Stimulated activated naive CD8-positive, alpha-beta T cell treated with anti-CD3 and anti-CD28 coated beads, Interleukin-15, Interleukin-2, amounts not matched to agents 100 U/mL and 50 U/mL, for 24 hours (primary cell): ENCODE data around the gene ZMYM4.
"Not testable (repeated sequence)": the region's sequence is repeated elsewhere in the genome, so short reads cannot be mapped to it uniquely, and the experiment has no call there.

Experiments
- ATAC-seq: fragments of 150-1000 bp; cut with Tn5 transposase; one replicate; pipeline ENCODE4 v1.10.0; 2021
- DNase-seq: peaks from one replicate; pipeline ENCODE4 v3.0.0; 2021

Gene ZMYM4

DNA sequence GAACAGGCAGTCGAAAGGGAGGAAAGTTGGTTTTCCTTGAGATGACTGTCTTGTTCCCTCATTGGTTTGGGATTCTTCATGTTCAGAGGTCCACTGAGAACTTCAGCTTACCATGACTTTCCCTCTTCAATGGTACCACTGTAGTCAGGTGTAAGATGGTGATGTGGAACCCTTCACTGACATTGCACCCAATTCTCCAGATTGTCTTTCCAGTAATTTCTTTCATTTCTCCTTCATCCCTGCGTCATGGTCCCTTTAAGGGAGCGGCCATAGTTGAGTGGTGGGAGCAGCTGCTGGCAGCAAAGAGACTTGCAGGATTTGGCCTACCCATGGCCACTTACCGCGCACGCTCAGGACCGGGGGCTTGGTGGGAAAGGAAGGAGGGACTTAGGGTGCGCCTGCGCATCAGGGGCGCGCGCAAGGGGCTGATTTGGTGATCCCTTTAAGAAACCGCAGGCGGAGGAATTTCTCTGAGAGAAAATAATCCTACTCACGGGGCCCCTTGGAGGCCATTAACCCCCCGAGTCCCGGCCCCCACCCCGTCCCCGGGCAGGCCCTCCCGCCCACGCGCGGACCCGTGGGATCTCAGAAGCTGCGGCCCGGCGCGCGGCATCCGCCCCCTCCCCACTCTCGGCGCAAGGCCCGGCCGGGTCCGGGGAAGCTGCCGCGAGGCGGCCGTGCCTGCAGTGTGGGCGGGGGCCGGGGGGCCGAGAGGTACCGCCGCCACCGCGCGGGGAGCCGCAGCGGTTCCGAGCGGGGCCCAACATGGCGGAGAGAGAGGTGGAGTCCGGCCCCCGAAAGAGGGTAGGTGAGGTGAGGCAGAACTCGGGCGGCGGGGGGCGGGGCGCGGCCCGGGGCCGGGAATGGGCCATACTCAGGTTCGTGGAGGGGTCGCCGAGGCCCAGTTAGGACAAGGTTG is at the start of gene ZMYM4:
ZMYM4 (plus strand) TSS at position 428 of the 919 bp plus-strand sequence; CDS start at position 766, 338 bp downstream.
- peak; percentile 97 for ATAC-seq
- peak; percentile 90 for DNase-seq

DNA sequence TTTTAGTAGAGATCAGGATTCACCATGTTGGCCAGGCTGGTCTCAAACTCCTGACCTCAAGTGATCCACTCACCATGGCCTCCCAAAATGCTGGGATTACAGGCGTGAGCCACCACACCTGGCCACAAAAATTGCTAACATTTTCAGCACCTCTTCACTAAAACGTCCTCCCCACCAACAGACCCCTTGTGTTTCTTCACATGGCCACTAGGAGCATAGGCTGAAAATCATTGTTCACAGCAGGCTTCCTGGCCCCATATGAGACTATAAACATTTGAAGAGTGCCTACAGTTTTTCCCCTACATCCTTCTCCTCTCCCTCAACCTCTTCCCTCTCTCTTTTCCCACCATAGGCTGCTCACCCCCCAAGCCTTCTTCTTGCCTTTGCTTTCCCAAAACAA is 47.5 kb upstream of the ZMYM4 start:
- ATAC-seq = no peak
- DNase-seq = no peak

DNA sequence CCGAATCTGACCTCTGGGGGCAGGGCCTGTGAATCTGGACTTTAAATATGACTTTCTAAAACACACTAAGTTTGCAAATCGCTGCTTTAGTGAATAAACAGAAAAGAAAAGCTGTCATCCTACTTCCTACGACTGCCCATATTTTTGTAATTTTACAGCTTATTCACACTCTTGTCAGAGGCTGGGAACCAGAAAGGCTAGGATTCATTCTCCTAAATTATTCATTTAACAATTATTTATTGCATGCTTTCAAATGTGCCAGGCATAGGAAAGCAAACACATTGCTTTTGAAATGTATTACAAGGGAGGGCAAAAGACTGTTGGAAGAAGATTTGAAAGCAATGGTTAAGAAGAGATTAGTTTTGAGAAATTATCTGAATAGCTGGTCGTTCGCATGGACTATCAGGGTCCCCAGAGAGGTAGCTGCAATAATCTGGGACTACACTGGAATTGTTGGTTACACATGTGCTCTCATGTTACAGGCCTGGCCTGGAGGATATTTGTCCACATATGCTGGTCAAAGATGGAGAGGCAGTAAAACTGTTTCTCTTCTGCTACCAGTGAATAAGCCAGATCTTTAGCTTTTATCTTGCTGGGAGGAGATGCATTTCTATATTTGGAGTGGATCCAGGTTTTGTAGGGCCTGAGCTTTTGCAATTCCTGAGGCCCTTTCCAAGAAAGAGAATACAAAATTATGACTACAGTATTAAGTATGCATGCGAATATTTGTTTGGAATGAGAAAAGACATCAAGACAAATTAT is 46.0 kb upstream of the ZMYM4 start:
- no peak for ATAC-seq
- no peak for DNase-seq

DNA sequence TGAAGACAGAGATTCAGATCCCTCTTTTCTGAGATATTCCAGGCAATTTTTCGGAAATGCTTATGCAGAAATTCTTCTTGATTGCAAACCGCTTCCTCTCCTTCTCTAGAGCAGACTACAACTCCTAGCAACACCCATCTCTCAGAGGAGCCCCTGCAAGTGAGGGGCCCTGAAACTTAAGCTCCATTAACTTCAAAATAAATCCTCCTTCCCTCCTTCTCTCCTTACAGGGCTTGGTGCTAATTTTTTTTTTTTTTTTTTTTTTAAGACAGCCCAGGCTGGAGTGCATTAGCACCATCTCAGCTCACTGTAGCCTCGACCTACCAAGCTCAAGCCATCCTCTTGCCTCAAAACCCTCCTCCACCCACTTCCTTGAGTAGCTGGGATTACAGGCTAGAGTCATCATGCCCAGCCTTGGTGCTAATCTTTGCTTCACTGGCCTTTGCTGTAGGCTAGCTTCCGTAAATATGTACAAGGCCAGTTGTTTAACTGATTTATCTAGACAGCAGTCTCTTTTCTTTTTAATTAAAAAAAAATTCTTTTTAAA is 45.4 kb upstream of the ZMYM4 start:
- ATAC-seq = no peak

GRCh38 chr1:35226546-35226945 is 42.0 kb upstream of the ZMYM4 start:
- DNase-seq = no peak
- no peak for ATAC-seq

More for the DNA sequence above, 45.4 kb upstream of the ZMYM4 start:
- no peak for DNase-seq

DNA sequence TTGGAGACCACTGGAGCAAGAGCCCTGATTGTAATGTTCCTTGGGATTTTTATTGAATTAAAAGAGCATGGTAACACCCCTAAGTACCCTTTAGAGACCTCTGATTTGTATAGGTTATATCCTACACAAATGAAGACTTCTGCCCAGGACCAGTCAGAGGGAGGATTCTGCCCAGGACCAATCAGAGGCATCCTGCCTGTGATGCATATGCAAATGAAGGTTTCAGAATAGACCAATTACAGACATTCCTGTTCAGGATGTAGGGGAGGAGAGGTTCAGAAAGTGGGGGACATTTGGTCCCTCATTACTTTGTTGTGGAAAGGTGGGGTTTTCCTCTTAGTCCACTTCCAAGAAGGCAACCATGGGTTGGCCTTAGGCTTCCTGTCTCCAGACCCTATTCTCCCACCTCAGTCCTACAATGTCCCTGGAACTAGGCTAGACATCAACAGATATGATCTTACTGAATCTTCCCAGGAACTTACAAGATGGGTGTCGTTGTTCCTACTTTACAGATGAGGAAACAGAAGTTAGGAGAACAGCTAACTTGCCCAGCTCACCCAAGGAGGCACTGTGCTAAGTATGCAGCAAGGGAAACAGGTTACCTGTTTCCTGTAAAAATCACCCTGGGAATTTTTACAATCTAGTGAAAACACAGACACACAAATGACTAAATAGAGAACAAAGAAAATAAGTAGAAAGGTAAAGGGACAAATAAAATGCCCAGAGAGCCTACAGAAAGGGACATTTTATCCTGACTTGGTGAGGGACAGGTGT is 38.7 kb upstream of the ZMYM4 start:
- peak; percentile 19 for ATAC-seq
- no peak for DNase-seq

DNA sequence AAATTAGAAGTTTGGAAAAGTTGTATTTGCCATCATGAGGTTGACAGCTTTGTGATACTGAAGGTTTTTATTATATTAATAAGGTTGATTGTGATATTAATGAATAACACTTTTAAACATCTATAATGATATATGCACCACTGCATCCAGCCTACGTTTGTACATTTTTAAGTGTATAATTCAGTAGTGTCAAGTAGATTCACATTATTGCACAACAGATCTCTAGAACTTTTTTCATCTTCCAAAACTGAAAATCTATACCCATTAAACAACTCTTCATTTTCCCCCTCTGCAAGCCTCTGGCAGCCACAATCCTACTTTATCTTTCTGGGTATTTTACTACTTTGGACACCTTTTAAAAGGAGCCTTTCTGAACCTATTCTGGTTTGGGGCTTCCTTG is 37.2 kb upstream of the ZMYM4 start:
- DNase-seq (no peak), ATAC-seq (no peak)

DNA sequence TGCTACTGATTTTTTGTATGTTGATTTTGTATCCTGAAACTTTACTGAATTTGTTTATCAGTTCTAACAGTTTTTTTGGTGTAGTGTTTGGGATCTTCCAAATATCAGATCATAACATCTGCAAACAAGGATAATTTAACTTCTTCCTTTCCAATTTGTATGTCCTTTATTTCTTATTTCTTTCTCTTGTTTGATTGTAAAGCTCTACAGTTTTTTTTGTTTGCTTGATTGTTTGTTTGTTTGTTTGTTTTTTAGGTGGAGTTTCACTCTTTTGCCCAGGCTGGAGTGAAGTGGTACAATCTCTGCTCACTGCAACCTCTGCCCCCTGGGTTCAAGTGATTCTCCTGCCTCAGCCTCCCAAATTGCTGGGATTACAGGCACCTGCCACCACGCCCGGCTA is 31.7 kb upstream of the ZMYM4 start:
- not testable (repeated sequence) for ATAC-seq

GRCh38 chr1:35243691-35244090 is 24.8 kb upstream of the ZMYM4 start:
- ATAC-seq (no peak), DNase-seq (no peak)

More for the DNA sequence above, 31.7 kb upstream of the ZMYM4 start:
- DNase-seq = not testable (repeated sequence)

DNA sequence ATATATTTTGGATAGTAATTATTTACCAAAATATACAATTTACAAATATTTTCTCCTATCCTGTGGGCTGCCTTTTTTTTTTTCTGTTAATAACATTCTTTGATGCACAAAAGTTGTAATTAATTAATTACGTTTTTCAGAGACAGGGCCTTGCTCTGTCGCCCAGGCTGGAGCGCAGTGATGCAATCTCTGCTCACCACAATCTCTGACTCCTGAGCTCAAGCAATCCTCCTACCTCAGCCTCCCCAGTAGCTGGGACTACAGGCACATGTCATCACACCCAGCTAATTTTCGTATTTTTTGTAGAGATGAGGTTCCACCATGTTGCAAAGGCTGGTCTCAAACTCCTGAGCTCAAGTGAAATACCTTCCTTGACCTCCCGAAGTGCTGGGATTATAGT is 21.3 kb upstream of the ZMYM4 start:
- DNase-seq = no peak
- ATAC-seq = no peak

DNA sequence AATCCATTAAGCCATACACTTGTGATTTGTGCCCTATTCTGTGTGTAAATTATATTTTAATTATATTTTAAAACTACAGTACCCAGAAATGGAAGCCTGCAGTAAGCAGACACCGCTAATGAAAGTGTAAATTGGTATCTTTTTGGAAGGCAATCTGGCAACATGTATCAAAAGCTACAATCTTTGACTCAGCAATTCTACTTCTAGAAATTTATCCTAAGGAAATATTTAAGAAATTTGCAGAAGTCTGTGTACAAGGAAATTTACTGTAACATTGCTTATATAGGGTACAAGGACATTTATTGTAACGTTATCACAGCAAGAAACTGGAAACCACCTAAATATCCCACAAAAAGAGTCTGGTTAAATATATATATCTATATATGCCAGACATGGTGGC is 14.6 kb upstream of the ZMYM4 start:
- no peak for ATAC-seq
- DNase-seq = no peak

- DNase-seq (no peak), ATAC-seq (no peak)
Measured at GRCh38 chr1:35255276-35255675, 13.2 kb upstream of the ZMYM4 start.

- DNase-seq (no peak), ATAC-seq (no peak)
Measured at GRCh38 chr1:35259561-35259960, 8.9 kb upstream of the ZMYM4 start.

GRCh38 chr1:35261412-35262120 is 6.9 kb upstream of the ZMYM4 start:
- no peak for ATAC-seq
- no peak for DNase-seq

DNA sequence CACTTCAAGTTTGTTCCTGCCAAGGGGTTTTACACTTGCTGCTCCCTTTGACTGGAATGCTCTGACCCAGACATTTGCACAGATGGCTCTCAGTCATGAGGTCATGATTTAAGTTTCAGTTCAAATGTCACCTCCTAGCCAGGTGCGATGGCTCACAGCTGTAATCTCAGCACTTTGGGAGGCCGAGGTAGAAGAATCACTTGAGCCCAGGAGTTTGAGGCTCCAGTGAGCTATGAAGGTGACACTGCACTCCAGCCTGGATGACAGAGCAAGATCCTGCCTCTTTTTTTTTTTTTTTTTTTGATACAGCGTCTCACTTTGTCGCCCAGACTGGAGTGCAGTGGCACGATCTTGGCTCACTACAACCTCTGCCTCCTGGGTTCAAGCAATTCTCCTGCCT is 4.5 kb upstream of the ZMYM4 start:
- no peak for ATAC-seq
- DNase-seq = no peak

DNA sequence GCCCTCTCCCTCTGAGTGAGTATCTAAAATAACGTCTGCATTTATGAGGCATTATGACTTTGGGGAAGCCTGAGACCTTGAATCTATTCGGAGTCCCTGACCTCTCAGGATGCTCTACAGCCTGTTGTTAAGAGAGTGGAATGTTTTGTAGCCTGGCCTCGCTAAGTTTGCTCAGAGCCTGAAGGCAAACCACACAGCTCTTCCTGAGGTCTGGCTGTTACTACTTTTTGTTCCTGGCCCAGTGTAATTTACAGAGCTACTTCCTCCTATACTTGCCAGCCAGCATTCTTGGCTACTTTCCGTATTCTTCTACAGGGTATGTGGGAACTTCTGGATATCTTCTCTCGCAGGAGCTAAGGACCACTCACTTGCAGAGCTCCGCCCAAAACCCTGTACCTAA is 3.6 kb upstream of the ZMYM4 start:
- no peak for DNase-seq
- ATAC-seq = no peak

- DNase-seq (no peak), ATAC-seq (no peak)
Measured at GRCh38 chr1:35266306-35266705, 2.2 kb upstream of the ZMYM4 start.

DNA sequence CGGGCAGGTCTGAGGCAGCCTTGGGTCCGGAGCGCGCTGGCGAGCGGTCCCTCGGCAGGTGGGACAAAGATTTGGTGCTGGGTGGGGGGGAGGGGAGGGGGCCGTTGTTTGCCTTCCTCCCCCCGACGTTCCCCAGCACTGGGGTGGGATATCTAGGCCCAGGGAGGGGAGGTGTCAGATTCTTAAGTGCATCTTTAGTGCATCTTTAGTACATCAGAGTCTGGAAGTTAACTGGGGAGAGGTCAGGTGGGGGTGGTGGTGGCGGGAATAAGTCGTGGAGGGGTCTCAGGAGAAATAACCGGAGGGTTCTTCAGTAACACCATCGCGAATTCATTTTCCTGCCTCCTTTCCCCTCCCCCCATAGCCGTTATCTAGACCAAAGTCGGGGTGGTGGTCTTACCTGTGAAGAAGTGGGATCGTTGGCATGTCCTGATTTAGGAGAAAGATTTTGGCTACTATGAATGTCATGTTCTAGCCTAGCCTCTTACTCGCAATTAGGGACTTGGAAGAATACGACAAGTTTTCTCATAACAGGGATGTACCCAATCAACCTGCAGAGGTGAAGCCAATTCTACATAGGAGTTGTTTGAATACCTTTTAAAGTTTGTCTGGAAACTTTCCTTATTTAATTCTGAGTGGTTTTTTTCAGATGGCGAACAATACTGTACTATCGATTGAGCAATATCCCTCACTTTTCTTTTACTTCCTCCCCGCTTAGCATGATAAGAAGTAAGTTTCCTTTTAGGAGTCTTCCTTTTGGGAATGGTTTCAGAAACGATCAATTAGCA is 886 bp downstream of the ZMYM4 start:
- DNase-seq = peak; percentile 12
- no peak for ATAC-seq

DNA sequence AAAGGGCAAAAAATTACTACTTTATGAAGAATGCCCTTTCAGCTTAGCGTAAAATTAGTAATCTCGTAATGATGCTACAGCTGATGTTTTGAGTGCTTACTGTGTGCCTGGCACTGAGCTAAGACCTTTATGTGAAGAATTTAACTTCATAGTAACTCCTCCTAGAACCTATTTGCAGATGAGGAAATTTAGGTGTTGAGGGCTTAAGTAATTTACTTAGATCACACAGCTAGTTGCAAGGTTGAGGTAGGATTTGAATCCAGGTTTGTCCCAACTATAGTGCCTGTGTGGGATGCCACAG is 1.4 kb downstream of the ZMYM4 start:
- ATAC-seq = no peak
- DNase-seq = no peak

DNA sequence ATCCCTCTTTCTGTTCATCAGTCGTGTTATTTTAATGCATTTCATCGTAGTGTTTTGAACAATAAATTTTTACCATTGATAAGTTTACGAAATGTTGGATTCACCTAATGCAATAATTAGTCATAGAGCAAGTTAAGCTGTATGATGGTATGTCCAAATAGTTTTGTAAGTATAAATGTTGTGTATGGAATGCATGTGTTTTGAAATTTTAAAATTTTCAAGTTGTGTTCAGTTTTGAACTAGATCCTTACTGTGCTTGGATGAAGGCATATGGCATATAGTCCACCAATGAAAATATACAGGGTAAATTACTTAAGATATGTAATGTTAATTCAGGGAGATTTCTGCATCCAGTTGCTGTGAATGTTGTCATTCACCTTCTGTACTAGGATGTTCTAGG is 2.3 kb downstream of the ZMYM4 start:
- no peak for ATAC-seq
- DNase-seq = no peak

GRCh38 chr1:35274197-35274596 is 5.7 kb downstream of the ZMYM4 start:
- DNase-seq (no peak), ATAC-seq (no peak)
